HUES48 (cell line): ENCODE results near the gene GFOD2.
"Not testable (repeated sequence)": the region's sequence is repeated elsewhere in the genome, so short reads cannot be mapped to it uniquely, and the experiment has no call there.

Source experiments
- H3K27ac ChIP-seq: one replicate; pipeline ENCODE4 v1.7.0; 2013; ENCODE audit warnings: low read depth, low read length, inconsistent platforms
- H3K27me3 ChIP-seq: 2 replicates; pipeline ENCODE4 v1.6.1; 2013; ENCODE audit warnings: mild to moderate bottlenecking, low read length; ENCODE audit not compliant: control insufficient read depth, insufficient read depth
- H3K36me3 ChIP-seq: 2 replicates; pipeline ENCODE4 v1.6.1; 2013; ENCODE audit warnings: low read length; ENCODE audit not compliant: control insufficient read depth, insufficient read depth
- H3K4me1 ChIP-seq: 2 replicates; pipeline ENCODE4 v1.6.1; 2013; ENCODE audit warnings: mild to moderate bottlenecking, low read length; ENCODE audit not compliant: control insufficient read depth, insufficient read depth
- H3K4me3 ChIP-seq: 2 replicates; pipeline ENCODE4 v1.5.1; 2013; ENCODE audit warnings: mild to moderate bottlenecking, low read depth, low read length
- H3K9ac ChIP-seq: 2 replicates; pipeline ENCODE4 v1.6.1; 2013; ENCODE audit warnings: mild to moderate bottlenecking, low read depth, low read length, moderate library complexity
- H3K9me3 ChIP-seq: 2 replicates; pipeline ENCODE4 v1.6.1; 2013; ENCODE audit warnings: low read length; ENCODE audit not compliant: control insufficient read depth, insufficient read depth

The GFOD2 gene

GRCh38 chr16:67704110-67704509 lies 15.0 kb downstream of the GFOD2 start:
- Histone ChIP-seq H3K4me3 (no peak overlapping the region), H3K36me3 (no peaks in the 10 kb centered on the region), H3K4me1 (peaks cover 2% of the 10 kb centered on the region; the same call in 1 of the 2 replicates), H3K9me3 (no peaks in the 10 kb centered on the region), H3K9ac (no peak overlapping the region), H3K27me3 (no peaks in the 10 kb centered on the region), H3K27ac (no peak overlapping the region)

GRCh38 chr16:67703626-67704025 lies 15.5 kb downstream of the GFOD2 start:
- Histone ChIP-seq H3K9me3 (no peaks in the 10 kb centered on the region), H3K36me3 (no peaks in the 10 kb centered on the region), H3K4me3 (no peak overlapping the region), H3K4me1 (no peaks in the 10 kb centered on the region), H3K9ac (no peak overlapping the region), H3K27ac (no peak overlapping the region), H3K27me3 (no peaks in the 10 kb centered on the region)

GRCh38 chr16:67702130-67702529 lies 17.0 kb downstream of the GFOD2 start:
- Histone ChIP-seq H3K27me3 (no peaks in the 10 kb centered on the region), H3K4me3 (no peak overlapping the region), H3K9me3 (no peaks in the 10 kb centered on the region), H3K9ac (no peak overlapping the region), H3K36me3 (no peaks in the 10 kb centered on the region), H3K27ac (no peak overlapping the region), H3K4me1 (no peaks in the 10 kb centered on the region)

- Histone ChIP-seq H3K4me1 (no peaks in the 10 kb centered on the region), H3K9me3 (no peaks in the 10 kb centered on the region), H3K27me3 (no peaks in the 10 kb centered on the region), H3K4me3 (no peak overlapping the region), H3K9ac (no peak overlapping the region), H3K36me3 (no peaks in the 10 kb centered on the region), H3K27ac (no peak overlapping the region)
Measured at GRCh38 chr16:67701420-67701819, 17.7 kb downstream of the GFOD2 start.

GRCh38 chr16:67699265-67699664 lies 19.9 kb downstream of the GFOD2 start:
- Histone ChIP-seq H3K9me3 (no peaks in the 10 kb centered on the region), H3K27ac (no peak overlapping the region), H3K9ac (no peak overlapping the region), H3K4me3 (no peak overlapping the region), H3K27me3 (no peaks in the 10 kb centered on the region), H3K36me3 (no peaks in the 10 kb centered on the region), H3K4me1 (no peaks in the 10 kb centered on the region)

GRCh38 chr16:67697422-67698185 lies 21.5 kb downstream of the GFOD2 start:
- Histone ChIP-seq H3K27me3 (no peaks in the 10 kb centered on the region), H3K36me3 (no peaks in the 10 kb centered on the region), H3K9ac (no peak overlapping the region), H3K9me3 (no peaks in the 10 kb centered on the region), H3K4me1 (no peaks in the 10 kb centered on the region), H3K27ac (no peak overlapping the region), H3K4me3 (no peak overlapping the region)

GRCh38 chr16:67694611-67695010 lies 24.5 kb downstream of the GFOD2 start:
- no peak overlapping the region for H3K9ac ChIP-seq
- no peak overlapping the region for H3K27ac ChIP-seq
- no peaks in the 10 kb centered on the region for H3K36me3 ChIP-seq
- no peaks in the 10 kb centered on the region for H3K4me1 ChIP-seq
- no peaks in the 10 kb centered on the region for H3K9me3 ChIP-seq
- H3K27me3 ChIP-seq, result no peaks in the 10 kb centered on the region
- H3K4me3 ChIP-seq, result no peak overlapping the region

GRCh38 chr16:67693517-67694285 lies 25.4 kb downstream of the GFOD2 start:
- H3K9ac ChIP-seq, H3K27ac ChIP-seq, H3K9me3 ChIP-seq, H3K4me1 ChIP-seq, H3K27me3 ChIP-seq, H3K36me3 ChIP-seq, H3K4me3 ChIP-seq: not testable (repeated sequence)

- no peaks in the 10 kb centered on the region for H3K9me3 ChIP-seq
- H3K36me3 ChIP-seq, result peaks cover 38% of the 10 kb centered on the region
- H3K4me1 ChIP-seq, result no peaks in the 10 kb centered on the region
- H3K27me3 ChIP-seq, result no peaks in the 10 kb centered on the region
- H3K4me3 ChIP-seq, result no peak overlapping the region
- no peak overlapping the region for H3K27ac ChIP-seq
- H3K9ac ChIP-seq, result no peak overlapping the region
Measured at GRCh38 chr16:67685388-67686112, 33.6 kb downstream of the GFOD2 start.

- Histone ChIP-seq H3K36me3 (peaks cover 38% of the 10 kb centered on the region), H3K27ac (no peak overlapping the region), H3K27me3 (no peaks in the 10 kb centered on the region), H3K4me3 (no peak overlapping the region), H3K9me3 (no peaks in the 10 kb centered on the region), H3K4me1 (no peaks in the 10 kb centered on the region), H3K9ac (no peak overlapping the region)
Measured at GRCh38 chr16:67683767-67684166, 35.3 kb downstream of the GFOD2 start.
